H9 (cell line): ENCODE results near the gene TECTA. TPM values are rescaled to one million over a fixed set of nuclear protein-coding genes. Genes with fewer than 3 reads are reported as not detected.
A peak's percentile ranks its signal among the peaks of the same experiment; 100 is the strongest.

Experiments used
- DNase-seq: peaks from one replicate; pipeline ENCODE4 v3.0.0-alpha.2; 2017
- H2AFZ ChIP-seq: one replicate; pipeline ENCODE4 v1.6.1; 2013; ENCODE audit warnings: mild to moderate bottlenecking, low read length, control low read depth, moderate library complexity
- H2AK5ac ChIP-seq: 2 replicates; pipeline ENCODE4 v1.6.1; 2013; ENCODE audit warnings: low read length, control low read depth, mixed read lengths; ENCODE audit not compliant: insufficient read length
- H2BK120ac ChIP-seq: one replicate; pipeline ENCODE4 v1.6.1; 2013; ENCODE audit warnings: low read depth, mild to moderate bottlenecking, low read length, control low read depth, inconsistent platforms; ENCODE audit not compliant: poor library complexity, severe bottlenecking
- H2BK12ac ChIP-seq: 2 replicates; pipeline ENCODE4 v1.6.1; 2013; ENCODE audit warnings: low read length, control low read depth, mixed read lengths, low read depth; ENCODE audit not compliant: insufficient read length
- H2BK15ac ChIP-seq: 2 replicates; pipeline ENCODE4 v1.6.1; 2013; ENCODE audit warnings: low read depth, low read length, control low read depth
- H2BK20ac ChIP-seq: one replicate; pipeline ENCODE4 v1.6.1; 2013; ENCODE audit warnings: low read depth, mild to moderate bottlenecking, low read length, control low read depth, inconsistent platforms; ENCODE audit not compliant: poor library complexity, severe bottlenecking
- H2BK5ac ChIP-seq: 2 replicates; pipeline ENCODE4 v1.6.1; 2013; ENCODE audit warnings: low read length, control low read depth, mixed read lengths; ENCODE audit not compliant: insufficient read length
- H3K14ac ChIP-seq: 2 replicates; pipeline ENCODE4 v1.6.1; 2013; ENCODE audit warnings: low read length, control low read depth; ENCODE audit not compliant: insufficient read depth
- H3K18ac ChIP-seq: 2 replicates; pipeline ENCODE4 v1.6.1; 2013; ENCODE audit warnings: low read depth, mild to moderate bottlenecking, mixed read lengths, low read length, control low read depth; ENCODE audit not compliant: insufficient read length
- H3K23ac ChIP-seq: 2 replicates; pipeline ENCODE4 v1.6.1; 2013; ENCODE audit warnings: low read length, control low read depth, mixed read lengths, low read depth; ENCODE audit not compliant: insufficient read length
- H3K23me2 ChIP-seq: 2 replicates; pipeline ENCODE4 v1.6.1; 2013; ENCODE audit warnings: low read depth, mild to moderate bottlenecking, mixed read lengths, low read length, control low read depth; ENCODE audit not compliant: insufficient read length, poor library complexity, severe bottlenecking
- H3K27ac ChIP-seq: 2 replicates; pipeline ENCODE4 v1.5.1; 2013; ENCODE audit warnings: low read length, control low read depth, mixed read lengths, low read depth; ENCODE audit not compliant: insufficient read length
- H3K27me3 ChIP-seq: 2 replicates; pipeline ENCODE4 v1.6.1; 2013; ENCODE audit warnings: low read length, control low read depth, inconsistent platforms; ENCODE audit not compliant: insufficient read depth
- H3K4ac ChIP-seq: 2 replicates; pipeline ENCODE4 v1.6.1; 2013; ENCODE audit warnings: low read depth, mild to moderate bottlenecking, control low read depth, inconsistent platforms, low read length, moderate library complexity
- H3K4me1 ChIP-seq: 2 replicates; pipeline ENCODE4 v1.6.1; 2013; ENCODE audit warnings: low read length, control low read depth, inconsistent platforms; ENCODE audit not compliant: insufficient read depth
- H3K4me2 ChIP-seq: 2 replicates; pipeline ENCODE4 v1.6.1; 2013; ENCODE audit warnings: low read length, control low read depth, mixed read lengths; ENCODE audit not compliant: insufficient read length, insufficient read depth
- H3K56ac ChIP-seq: 2 replicates; pipeline ENCODE4 v1.6.1; 2013; ENCODE audit warnings: low read depth, mild to moderate bottlenecking, mixed read lengths, low read length, control low read depth; ENCODE audit not compliant: insufficient read length
- H3K79me1 ChIP-seq: 2 replicates; pipeline ENCODE4 v1.6.1; 2013; ENCODE audit warnings: low read depth, mild to moderate bottlenecking, moderate library complexity, low read length, control low read depth, inconsistent platforms; ENCODE audit not compliant: insufficient read depth, poor library complexity, severe bottlenecking
- H3K79me2 ChIP-seq: 2 replicates; pipeline ENCODE4 v1.6.1; 2013; ENCODE audit warnings: low read length, control low read depth, inconsistent platforms; ENCODE audit not compliant: insufficient read depth
- H3K9ac ChIP-seq: 2 replicates; pipeline ENCODE4 v1.6.1; 2013; ENCODE audit warnings: low read length, control low read depth, mixed read lengths; ENCODE audit not compliant: insufficient read length; ENCODE audit errors: extremely low read depth
- H3K9me3 ChIP-seq: one replicate; pipeline ENCODE4 v1.6.1; 2013; ENCODE audit warnings: low read depth, low read length, inconsistent platforms; ENCODE audit not compliant: control insufficient read depth
- H3T11ph ChIP-seq: one replicate; pipeline ENCODE4 v1.6.1; 2013; ENCODE audit warnings: mild to moderate bottlenecking, low read length, control low read depth, inconsistent platforms
- H4K20me1 ChIP-seq: one replicate; pipeline ENCODE4 v1.6.1; 2013; ENCODE audit not compliant: control insufficient read depth, insufficient read length, insufficient read depth
- H4K5ac ChIP-seq: 2 replicates; pipeline ENCODE4 v1.6.1; 2013; ENCODE audit warnings: low read depth, mild to moderate bottlenecking, mixed read lengths, low read length, control low read depth; ENCODE audit not compliant: insufficient read length
- H4K8ac ChIP-seq: replicated peaks from 2 replicates; pipeline ENCODE4 v1.6.1; 2013; ENCODE audit warnings: low read length, control low read depth, mixed read lengths, low read depth; ENCODE audit not compliant: insufficient read length
- H4K91ac ChIP-seq: 2 replicates; pipeline ENCODE4 v1.6.1; 2013; ENCODE audit warnings: low read depth, mild to moderate bottlenecking, moderate library complexity, mixed read lengths, low read length, control low read depth; ENCODE audit not compliant: insufficient read length
- H3K27ac Mint-ChIP-seq, 3 experiments: 2 replicates in 2 of 3; 3 replicates in 1 of 3; pipeline ENCODE4 v1.8.0; 2020 to 2021; ENCODE audit warnings: mixed read lengths in 3 of 3, mild to moderate bottlenecking in 1 of 3, moderate library complexity in 1 of 3
- H3K27me3 Mint-ChIP-seq: 2 replicates; pipeline ENCODE4 v1.8.0; 2021; ENCODE audit warnings: low read depth, mild to moderate bottlenecking, moderate library complexity, mixed read lengths
- H3K36me3 Mint-ChIP-seq, 3 experiments: 2 replicates in 2 of 3; 3 replicates in 1 of 3; pipeline ENCODE4 v1.8.0; 2020 to 2021; ENCODE audit warnings: low read depth in 3 of 3, mixed read lengths in 3 of 3; ENCODE audit not compliant: insufficient read depth in 1 of 3
- H3K4me1 Mint-ChIP-seq, 2 experiments: 2 replicates each; pipeline ENCODE4 v1.8.0; 2020; ENCODE audit warnings: mixed read lengths in 2 of 2
- H3K4me3 Mint-ChIP-seq, 2 experiments: 2 replicates in 1 of 2; 3 replicates in 1 of 2; pipeline ENCODE4 v1.8.0; 2020 to 2021; ENCODE audit warnings: mild to moderate bottlenecking in 2 of 2, mixed read lengths in 2 of 2, moderate library complexity in 1 of 2
- H3K9me3 Mint-ChIP-seq, 2 experiments: 2 replicates in 1 of 2; 3 replicates in 1 of 2; pipeline ENCODE4 v1.8.0; 2020; ENCODE audit warnings: mild to moderate bottlenecking in 2 of 2, mixed read lengths in 2 of 2, moderate library complexity in 1 of 2
- CTCF ChIP-seq: fragments of 200-600 bp; sonication (generic); conservative IDR thresholded peaks from 3 replicates; pipeline ENCODE4 v1.8.0; 2021; ENCODE audit warnings: antibody characterized with exemption, mild to moderate bottlenecking
- WGBS: extraction: QIAGEN DNeasy Blood & Tissue Kit; methylation state at CpG from one replicate; pipeline ENCODE4 v1.1.7; 2013; ENCODE audit warnings: missing lambda C conversion rate, low lambda C conversion rate, mixed read lengths; ENCODE audit not compliant: insufficient read length; ENCODE audit errors: extremely low coverage; 5-methylcytosine and 5-hydroxymethylcytosine counted together
- total RNA-seq: library from RNA; stranded (reverse); gene quantifications from 2 replicates; pipeline ENCODE4 v1.2.1, GENCODE V29; 2021

Gene TECTA
- total RNA-seq, 1 experiment from 2014 or later: 0.66 TPM

GRCh38 chr11:121231576-121232278, 130.7 kb downstream of the TECTA start:
- Histone ChIP-seq H3K4me2 (no peak overlapping the region), H4K91ac (no peak overlapping the region), H3K9me3 (peaks cover 9% of the 10 kb centered on the region), H2BK120ac (no peak overlapping the region), H3K9ac (no peak overlapping the region), H3K27ac (no peak overlapping the region), H3K56ac (no peak overlapping the region), H2BK20ac (no peak overlapping the region), H2AFZ (no peak overlapping the region), H2BK15ac (no peak overlapping the region), H3K27me3 (no peaks in the 10 kb centered on the region), H2BK5ac (no peak overlapping the region), H3K18ac (no peak overlapping the region), H4K20me1 (no peaks in the 10 kb centered on the region), H3K23me2 (no peaks in the 10 kb centered on the region), H3K4ac (no peak overlapping the region), H4K8ac (no peak overlapping the region), H3K79me2 (no peaks in the 10 kb centered on the region), H2BK12ac (no peak overlapping the region), H3K14ac (no peak overlapping the region), H3T11ph (no peak overlapping the region), H4K5ac (no peak overlapping the region), H3K79me1 (no peaks in the 10 kb centered on the region), H3K23ac (no peak overlapping the region), H2AK5ac (no peak overlapping the region), H3K4me1 (peaks cover 6% of the 10 kb centered on the region; the same call in 1 of the 2 replicates)
- DNase-seq: no peak
- H3K27ac Mint-ChIP-seq: peak overlapping the region in 1 of 3 experiments; percentile 55; a peak in 1 of 7 replicates
- TF ChIP-seq CTCF: no peak
- no peak overlapping the region for H3K4me3 Mint-ChIP-seq
- H3K4me1 Mint-ChIP-seq: peaks cover 33 to 35% of the 10 kb centered on the region in 2 experiments
- peaks cover 1% of the 10 kb centered on the region; the same call in 1 of the 2 replicates for H3K27me3 Mint-ChIP-seq
- H3K9me3 Mint-ChIP-seq: peaks cover 12 to 14% of the 10 kb centered on the region in 2 experiments
- WGBS: no CpG with 5 or more reads among the region's 8 CpGs
- H3K36me3 Mint-ChIP-seq: peaks cover 8 to 19% (median 14%) of the 10 kb centered on the region in 3 experiments; a peak in 6 of 7 replicates
